HEK293 (cell line): ENCODE measurements around the gene CC2D2A.

Source experiments
- CTCF ChIA-PET: fragments of 350-600 bp; formaldehyde crosslinking; extraction: SDS; loops from one replicate; lab custom pipeline; 2021; ENCODE audit warnings: antibody characterized with exemption; lab: Yijun Ruan, JAX
- POLR2A ChIA-PET: fragments of 300-600 bp; formaldehyde crosslinking; extraction: SDS; loops from one replicate; lab custom pipeline; 2020; ENCODE audit warnings: antibody characterized with exemption, inconsistent platforms; lab: Yijun Ruan, JAX
- H3K27ac ChIP-seq: fragments of 200-500 bp; sonication (Bioruptor generic); 2 replicates; pipeline ENCODE4 v1.5.1; 2014; ENCODE audit warnings: low read depth, low read length, control low read depth, inconsistent platforms; ENCODE audit errors: extremely low read depth
- H3K36me3 ChIP-seq, 2 experiments: fragments of 200-500 bp in 1 of 2; sonication (Bioruptor generic) in 1 of 2; 1 replicate in 1 of 2; 2 replicates in 1 of 2; pipeline ENCODE4 v1.5.1; 2014 to 2017; ENCODE audit warnings: inconsistent platforms in 2 of 2, low read length in 2 of 2; ENCODE audit not compliant: control insufficient read depth in 2 of 2, insufficient read depth in 1 of 2
- H3K4me1 ChIP-seq: fragments of 200-500 bp; sonication (Bioruptor generic); 2 replicates; pipeline ENCODE4 v1.5.1; 2014; ENCODE audit warnings: mild to moderate bottlenecking, low read length, inconsistent platforms; ENCODE audit not compliant: control insufficient read depth, insufficient read depth
- H3K4me3 ChIP-seq: 2 replicates; pipeline ENCODE4 v1.5.1; 2011; ENCODE audit warnings: low read depth, mild to moderate bottlenecking, control low read depth, low read length, moderate library complexity
- H3K9me3 ChIP-seq: fragments of 200-500 bp; sonication (Bioruptor generic); 2 replicates; pipeline ENCODE4 v1.5.1; 2014; ENCODE audit warnings: low read depth, low read length, inconsistent platforms; ENCODE audit not compliant: control insufficient read depth, insufficient read depth
- FEZF1 ChIP-seq: fragments of 450-650 bp; formaldehyde crosslinking; IDR thresholded peaks from 2 replicates; pipeline ENCODE4 v1.5.1; 2016; ENCODE audit warnings: missing biosample characterization, missing genetic modification characterization
- GFI1B ChIP-seq: fragments of 450-650 bp; formaldehyde crosslinking; IDR thresholded peaks from 2 replicates; pipeline ENCODE4 v1.5.1; 2016; ENCODE audit warnings: missing biosample characterization, missing genetic modification characterization
- GLIS1 ChIP-seq: fragments of 450-650 bp; formaldehyde crosslinking; IDR thresholded peaks from 2 replicates; pipeline ENCODE4 v1.5.1; 2016; ENCODE audit warnings: missing biosample characterization, missing genetic modification characterization
- REPIN1 ChIP-seq: fragments of 450-650 bp; formaldehyde crosslinking; IDR thresholded peaks from 2 replicates; pipeline ENCODE4 v1.5.1; 2017; ENCODE audit warnings: missing biosample characterization, missing genetic modification characterization, low read depth
- SP3 ChIP-seq: fragments of 450-650 bp; formaldehyde crosslinking; IDR thresholded peaks from 2 replicates; pipeline ENCODE4 v1.5.1; 2016; ENCODE audit warnings: missing biosample characterization, missing genetic modification characterization
- SP7 ChIP-seq: fragments of 450-650 bp; formaldehyde crosslinking; IDR thresholded peaks from 2 replicates; pipeline ENCODE4 v1.5.1; 2016; ENCODE audit warnings: missing biosample characterization, missing genetic modification characterization
- ZBTB10 ChIP-seq: fragments of 450-650 bp; formaldehyde crosslinking; IDR thresholded peaks from 2 replicates; pipeline ENCODE4 v1.5.1; 2016; ENCODE audit warnings: missing biosample characterization, missing genetic modification characterization
- ZBTB48 ChIP-seq: fragments of 450-650 bp; formaldehyde crosslinking; IDR thresholded peaks from 2 replicates; pipeline ENCODE4 v1.5.1; 2016; ENCODE audit warnings: missing biosample characterization, missing genetic modification characterization
- ZIC2 ChIP-seq: fragments of 450-650 bp; formaldehyde crosslinking; IDR thresholded peaks from 2 replicates; pipeline ENCODE4 v1.5.1; 2016; ENCODE audit warnings: missing biosample characterization, missing genetic modification characterization
- ZNF138 ChIP-seq: fragments of 450-650 bp; formaldehyde crosslinking; IDR thresholded peaks from 2 replicates; pipeline ENCODE4 v1.5.1; 2016; ENCODE audit warnings: missing biosample characterization, missing genetic modification characterization, borderline replicate concordance
- ZNF174 ChIP-seq: fragments of 450-650 bp; formaldehyde crosslinking; IDR thresholded peaks from 2 replicates; pipeline ENCODE4 v1.5.0; 2017; ENCODE audit warnings: missing biosample characterization, mild to moderate bottlenecking, missing genetic modification characterization
- ZNF449 ChIP-seq: fragments of 450-650 bp; formaldehyde crosslinking; IDR thresholded peaks from 2 replicates; pipeline ENCODE4 v1.5.1; 2017; ENCODE audit warnings: missing biosample characterization, mild to moderate bottlenecking, missing genetic modification characterization, moderate library complexity
- ZNF514 ChIP-seq: fragments of 450-650 bp; formaldehyde crosslinking; IDR thresholded peaks from 2 replicates; pipeline ENCODE4 v1.5.1; 2016; ENCODE audit warnings: missing biosample characterization, missing genetic modification characterization
- ZNF544 ChIP-seq: fragments of 450-650 bp; formaldehyde crosslinking; IDR thresholded peaks from 2 replicates; pipeline ENCODE4 v1.5.0; 2017; ENCODE audit warnings: missing biosample characterization, missing genetic modification characterization
- ZNF548 ChIP-seq: fragments of 450-650 bp; formaldehyde crosslinking; IDR thresholded peaks from 2 replicates; pipeline ENCODE4 v1.5.1; 2016; ENCODE audit warnings: missing biosample characterization, missing genetic modification characterization
- ZNF560 ChIP-seq: fragments of 450-650 bp; formaldehyde crosslinking; IDR thresholded peaks from 2 replicates; pipeline ENCODE4 v1.5.1; 2017; ENCODE audit warnings: missing biosample characterization, missing genetic modification characterization, borderline replicate concordance
- ZNF624 ChIP-seq: fragments of 450-650 bp; formaldehyde crosslinking; IDR thresholded peaks from 2 replicates; pipeline ENCODE4 v1.5.1; 2017; ENCODE audit warnings: missing biosample characterization, missing genetic modification characterization
- ZNF626 ChIP-seq: fragments of 450-650 bp; sonication (Bioruptor Pico); formaldehyde crosslinking; IDR thresholded peaks from 2 replicates; pipeline ENCODE4 v1.5.1; 2018; ENCODE audit warnings: missing biosample characterization, missing genetic modification characterization, inconsistent platforms
- ZNF645 ChIP-seq: fragments of 450-650 bp; formaldehyde crosslinking; IDR thresholded peaks from 2 replicates; pipeline ENCODE4; 2016; ENCODE audit warnings: missing biosample characterization, missing genetic modification characterization
- ZNF658 ChIP-seq: fragments of 450-650 bp; formaldehyde crosslinking; IDR thresholded peaks from 2 replicates; pipeline ENCODE4; 2016; ENCODE audit warnings: missing biosample characterization, missing genetic modification characterization
- ZNF670 ChIP-seq: fragments of 450-650 bp; formaldehyde crosslinking; IDR thresholded peaks from 2 replicates; pipeline ENCODE4 v1.5.1; 2016; ENCODE audit warnings: missing biosample characterization, missing genetic modification characterization, low read depth
- ZNF76 ChIP-seq: fragments of 450-650 bp; formaldehyde crosslinking; IDR thresholded peaks from 2 replicates; pipeline ENCODE4; 2016; ENCODE audit warnings: low read depth, missing biosample characterization, missing genetic modification characterization, borderline replicate concordance
- ZNF792 ChIP-seq: fragments of 450-650 bp; formaldehyde crosslinking; IDR thresholded peaks from 2 replicates; pipeline ENCODE4 v1.5.1; 2016; ENCODE audit warnings: missing biosample characterization, missing genetic modification characterization

Gene CC2D2A

DNA sequence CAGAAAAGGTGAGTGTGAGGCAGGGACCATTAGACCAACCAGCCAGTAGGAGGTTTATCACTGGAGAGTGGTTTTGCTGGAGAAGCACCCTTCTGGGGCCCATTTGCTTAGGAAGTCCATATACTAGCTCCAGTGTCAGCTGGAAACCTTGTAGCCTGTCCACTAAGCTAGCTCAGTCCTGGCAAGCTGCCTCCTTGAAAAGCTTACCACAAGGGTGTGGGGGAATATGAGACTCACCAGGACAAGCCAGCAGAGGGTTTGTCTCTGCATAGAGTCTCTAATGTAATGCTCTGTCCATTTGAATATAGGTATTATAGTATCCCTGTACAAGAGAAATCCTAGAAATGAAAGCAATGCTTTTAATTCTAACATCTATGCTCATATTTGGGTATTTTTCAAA lies 99.1 kb downstream of the CC2D2A start:
- TF ChIP-seq ZNF76 (no peak), ZNF449 (tag by site-specific recombination) (no peak), ZNF548 (tag by site-specific recombination) (no peak), SP7 (tag by site-specific recombination) (no peak), ZNF626 (tag by site-specific recombination) (no peak), ZBTB10 (no peak), ZNF792 (tag by site-specific recombination) (no peak), REPIN1 (tag by site-specific recombination) (no peak), ZBTB48 (tag by site-specific recombination) (no peak), FEZF1 (tag by site-specific recombination) (no peak), ZNF560 (tag by site-specific recombination) (no peak)
- Histone ChIP-seq H3K9me3 (no peaks in the 10 kb centered on the region), H3K36me3 (peaks cover 0 to 21% of the 10 kb centered on the region in 2 experiments; a peak in 1 of 3 replicates), H3K4me1 (no peaks in the 10 kb centered on the region), H3K4me3 (no peak overlapping the region), H3K27ac (no peak overlapping the region)
- CTCF ChIA-PET = no interaction called here
- POLR2A ChIA-PET = no interaction called here

DNA sequence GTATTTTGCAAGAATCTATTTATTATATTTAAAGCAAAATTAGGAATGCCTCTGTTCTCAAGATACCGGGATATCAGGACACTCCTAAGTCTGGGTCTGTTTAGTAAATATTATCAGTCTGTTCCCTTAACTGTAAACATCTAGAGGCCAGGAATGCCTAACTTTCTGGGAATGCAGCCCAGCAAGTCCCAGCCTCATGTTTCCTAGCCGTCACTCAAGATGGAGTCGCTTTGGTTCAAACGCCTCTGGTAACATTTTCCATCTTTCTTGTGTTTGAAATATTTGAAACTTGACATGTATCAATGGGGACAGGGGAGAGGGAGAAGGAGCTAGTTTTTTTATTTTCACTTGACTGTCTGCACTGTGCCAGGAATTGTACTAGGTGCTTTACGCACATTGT lies 100.1 kb downstream of the CC2D2A start:
- no peak overlapping the region for H3K27ac ChIP-seq
- no peak overlapping the region for H3K4me3 ChIP-seq
- H3K4me1 ChIP-seq = no peaks in the 10 kb centered on the region
- H3K36me3 ChIP-seq = peaks cover 0 to 21% of the 10 kb centered on the region in 2 experiments; a peak in 1 of 3 replicates
- ChIA-PET POLR2A (no interaction called here), CTCF (no interaction called here)
- H3K9me3 ChIP-seq = no peaks in the 10 kb centered on the region
- TF ChIP-seq ZNF624 (tag by site-specific recombination) = no peak
- TF ChIP-seq, all 188 proteins: peak for 0

DNA sequence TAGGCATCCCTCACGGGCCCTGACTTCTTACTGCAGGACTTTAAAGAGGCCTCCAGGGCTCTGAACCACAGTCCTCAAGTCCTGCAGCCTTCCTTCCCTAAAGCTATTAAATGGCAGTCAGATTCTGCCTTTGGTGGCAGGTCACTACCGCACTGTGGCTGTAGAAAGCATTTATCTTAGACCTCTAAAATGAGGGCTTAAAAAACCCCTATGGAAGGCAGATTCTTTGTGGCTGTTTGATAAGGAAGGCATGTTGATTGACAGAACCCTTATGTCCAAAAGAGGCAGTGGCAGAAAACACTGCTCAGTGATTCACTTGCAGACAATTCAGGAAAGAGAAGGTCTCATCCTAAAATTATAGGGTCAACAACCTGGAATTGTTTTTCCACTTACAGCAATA lies 106.3 kb downstream of the CC2D2A start:
- no peak overlapping the region for H3K4me3 ChIP-seq
- TF ChIP-seq SP3 (tag by site-specific recombination) = no peak
- no peak for TF ChIP-seq ZNF174 (tag by site-specific recombination)
- TF ChIP-seq, all 188 proteins: peak for 0
- no peaks in the 10 kb centered on the region for H3K9me3 ChIP-seq
- ChIA-PET POLR2A (no interaction called here), CTCF (no interaction called here)
- no peak overlapping the region for H3K27ac ChIP-seq
- H3K4me1 ChIP-seq = no peaks in the 10 kb centered on the region
- no peaks in the 10 kb centered on the region for H3K36me3 ChIP-seq

DNA sequence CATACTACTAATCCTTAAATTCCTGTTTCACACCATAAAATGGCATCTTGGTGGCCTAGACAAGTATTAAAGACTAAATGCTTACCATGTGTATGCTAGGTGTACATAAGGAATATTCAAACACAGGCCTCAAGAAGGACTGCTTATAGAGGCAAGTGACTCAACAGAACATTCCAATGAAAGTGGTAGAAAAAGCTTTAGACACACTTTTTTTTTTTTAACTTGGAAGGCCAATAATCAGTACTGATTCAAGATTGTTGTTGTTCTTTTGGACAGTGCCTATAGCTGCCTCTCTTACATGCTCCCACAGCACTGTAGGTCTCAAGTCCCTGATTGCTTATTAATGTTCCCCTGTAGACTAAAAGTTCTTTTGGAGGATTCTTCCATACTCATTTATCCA lies 107.8 kb downstream of the CC2D2A start:
- Histone ChIP-seq H3K27ac (no peak overlapping the region), H3K4me1 (no peaks in the 10 kb centered on the region), H3K4me3 (no peak overlapping the region), H3K9me3 (no peaks in the 10 kb centered on the region), H3K36me3 (no peaks in the 10 kb centered on the region)
- ChIA-PET CTCF (interaction anchor here (0.6 kb wide), 1 partner anchor 20 kb away, joined by 3 read pairs; no protein-coding TSS in a partner anchor), POLR2A (no interaction called here)
- TF ChIP-seq GLIS1 (no peak), ZNF645 (tag by site-specific recombination) (no peak), ZNF670 (tag by site-specific recombination) (no peak), ZNF514 (tag by site-specific recombination) (no peak), ZNF658 (tag by site-specific recombination) (no peak), ZNF544 (tag by site-specific recombination) (no peak), ZNF138 (tag by site-specific recombination) (no peak), GFI1B (tag by site-specific recombination) (no peak), ZIC2 (no peak)
